ENCODE results near the gene GRIN2A.

GRIN2A gene

DNA sequence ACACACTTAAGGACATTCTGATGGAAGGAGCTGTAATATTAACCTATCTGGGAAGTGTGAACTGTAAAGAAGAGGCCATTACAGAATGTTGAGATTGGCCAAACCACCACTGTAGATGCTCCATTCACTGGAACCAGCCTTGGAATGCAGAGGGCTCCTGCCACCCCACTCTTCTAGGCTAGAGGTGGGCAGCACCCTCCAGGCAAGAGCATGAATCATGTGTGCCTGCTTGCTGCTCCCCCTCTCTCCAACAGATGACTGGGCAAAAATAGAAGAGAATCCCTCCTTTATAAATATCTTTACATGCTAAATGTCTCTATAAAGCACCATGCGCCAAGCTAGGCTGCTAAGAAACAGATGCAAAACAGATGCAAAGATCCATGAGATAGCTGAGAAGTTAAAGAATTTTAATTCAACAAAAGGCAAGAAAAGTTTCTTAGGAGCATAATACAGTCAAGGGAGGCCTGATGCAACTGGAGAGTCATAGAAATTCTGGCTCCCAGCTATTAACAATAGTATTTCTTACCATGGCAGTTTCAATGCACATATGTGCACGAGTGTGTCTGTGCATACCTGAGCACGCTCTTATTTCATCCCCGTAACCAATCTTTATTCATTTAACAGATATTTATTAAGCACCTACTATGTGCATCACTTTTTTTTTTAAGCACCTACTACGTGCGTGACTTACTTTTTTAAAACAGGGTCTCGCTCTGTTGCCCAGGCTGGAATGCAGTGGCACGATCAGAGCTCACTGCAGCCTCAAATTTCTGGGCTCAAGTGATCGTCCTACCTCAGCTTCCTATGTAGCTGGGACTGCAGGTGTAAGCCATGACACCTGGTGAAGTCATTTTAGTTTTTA, 53.6 kb downstream of the GRIN2A start:
- no peak for DNase-seq

DNA sequence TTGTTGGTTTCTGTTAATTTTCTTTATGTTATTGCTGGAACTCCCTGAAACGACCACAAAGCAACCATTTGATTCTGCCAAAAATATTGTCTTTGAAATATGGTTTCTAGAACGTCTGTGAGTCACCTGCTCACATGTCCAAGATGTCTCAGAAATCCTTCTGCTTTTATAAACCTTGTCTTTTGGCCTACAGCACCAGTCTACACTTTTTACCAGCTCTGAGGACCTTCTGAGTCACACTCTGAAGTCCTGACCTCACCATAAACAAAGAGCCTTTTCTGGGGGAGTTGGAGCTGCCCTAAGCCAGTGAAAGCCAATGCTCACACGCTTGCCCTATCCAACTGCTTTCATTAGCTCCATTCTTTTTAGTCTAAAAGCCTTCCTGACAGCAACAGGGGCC, 55.5 kb downstream of the GRIN2A start:
- no peak for DNase-seq

DNA sequence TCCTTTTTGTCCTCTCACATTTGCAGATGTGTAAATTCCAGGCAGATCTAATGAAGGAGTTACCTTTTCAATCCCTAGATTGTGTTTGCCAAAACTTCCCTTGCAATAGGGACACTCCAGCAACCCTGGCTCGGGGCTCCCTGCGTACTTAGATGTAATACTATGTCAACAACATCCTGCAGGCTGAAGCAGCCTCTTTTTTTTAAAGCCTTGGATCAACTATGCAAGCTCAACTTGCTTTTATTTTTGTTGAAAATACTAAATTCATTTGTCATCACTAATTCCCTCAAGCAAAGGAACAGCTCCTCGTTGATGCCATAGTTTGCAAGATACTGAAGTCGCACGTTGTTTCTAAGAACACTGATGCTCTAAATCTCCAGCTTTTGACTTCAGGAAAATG, 59.1 kb downstream of the GRIN2A start:
- DNase-seq: no peak

DNA sequence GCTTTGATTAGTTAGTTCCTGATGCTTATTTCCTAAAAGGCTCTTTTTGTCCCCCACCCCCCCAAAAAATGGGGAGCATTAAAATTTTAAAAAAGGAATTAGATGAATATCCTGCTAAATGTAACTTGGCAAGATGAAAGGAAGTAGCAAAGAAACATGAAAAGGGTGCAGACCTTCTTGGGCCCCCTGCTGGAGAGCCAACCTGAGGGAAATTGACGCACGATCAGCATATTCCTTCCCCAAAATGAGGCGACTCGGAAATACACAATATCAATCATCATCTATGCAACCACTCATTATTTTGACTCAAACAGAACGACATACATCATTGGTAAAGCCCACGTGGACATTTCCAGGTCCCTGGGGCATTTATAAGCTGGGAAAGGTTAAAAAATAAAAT, 59.7 kb downstream of the GRIN2A start:
- DNase-seq: no peak

DNA sequence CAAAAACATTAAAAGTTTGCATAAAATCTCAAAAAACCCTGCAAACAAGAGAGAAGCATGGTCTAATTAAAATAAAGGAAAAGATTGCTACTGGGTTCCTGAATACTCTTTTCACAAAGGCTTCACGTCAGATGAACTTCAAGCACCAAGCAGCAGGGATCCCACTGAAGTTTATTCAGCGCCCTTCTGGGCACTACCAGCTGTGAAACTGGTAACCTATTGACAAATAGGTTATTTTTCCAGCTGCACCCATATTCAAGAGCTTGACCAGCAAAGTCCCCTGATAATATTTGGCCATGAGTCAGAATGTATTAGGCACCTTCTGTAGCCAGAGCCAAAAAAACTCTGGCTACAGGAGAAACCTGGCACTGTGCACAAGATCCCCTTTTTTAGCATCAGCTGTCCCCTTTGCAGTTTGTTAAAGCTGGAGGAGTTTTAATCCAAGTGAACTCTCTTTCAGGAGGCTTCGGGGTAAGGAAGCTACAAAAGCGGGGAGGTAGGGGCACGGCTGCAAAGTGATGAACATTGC, 60.3 kb downstream of the GRIN2A start:
- no peak for DNase-seq

DNA sequence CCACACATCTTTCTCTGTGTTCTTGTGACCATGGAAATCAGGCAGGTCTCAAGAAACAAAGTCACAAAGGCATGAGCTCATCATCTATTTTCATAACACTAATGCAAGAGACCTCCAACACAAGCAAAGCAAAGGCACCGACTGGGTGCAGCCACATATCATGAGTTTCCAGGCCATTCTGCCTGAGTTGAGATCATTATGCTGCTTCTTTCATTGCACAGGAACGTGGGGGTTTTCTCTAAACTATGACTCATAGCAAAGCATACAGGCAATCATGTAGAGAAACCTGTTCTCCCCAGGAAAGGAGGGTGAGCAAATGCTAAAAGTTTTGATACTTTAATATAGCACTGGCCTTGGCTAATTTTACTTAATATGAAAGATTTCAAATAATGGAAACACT, 60.7 kb downstream of the GRIN2A start:
- no peak for DNase-seq

DNA sequence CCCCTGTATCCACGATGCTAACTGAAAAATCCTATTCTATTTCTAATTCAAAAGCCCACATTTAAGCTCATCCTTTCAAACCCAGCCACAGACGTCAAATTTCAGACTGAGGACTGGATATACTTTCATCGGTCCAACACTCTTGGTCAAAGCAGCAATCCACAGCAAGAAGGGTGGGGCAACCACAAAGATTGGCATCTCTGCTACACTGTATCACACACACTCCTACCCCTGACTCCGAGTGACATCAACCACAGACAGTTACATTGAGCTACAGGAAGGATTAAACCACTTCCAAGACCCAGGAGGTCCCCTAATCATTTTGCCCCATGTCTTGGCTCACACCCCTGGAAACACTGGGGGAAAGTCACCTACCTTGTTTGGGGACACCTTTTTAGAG, 61.3 kb downstream of the GRIN2A start:
- no peak for DNase-seq

DNA sequence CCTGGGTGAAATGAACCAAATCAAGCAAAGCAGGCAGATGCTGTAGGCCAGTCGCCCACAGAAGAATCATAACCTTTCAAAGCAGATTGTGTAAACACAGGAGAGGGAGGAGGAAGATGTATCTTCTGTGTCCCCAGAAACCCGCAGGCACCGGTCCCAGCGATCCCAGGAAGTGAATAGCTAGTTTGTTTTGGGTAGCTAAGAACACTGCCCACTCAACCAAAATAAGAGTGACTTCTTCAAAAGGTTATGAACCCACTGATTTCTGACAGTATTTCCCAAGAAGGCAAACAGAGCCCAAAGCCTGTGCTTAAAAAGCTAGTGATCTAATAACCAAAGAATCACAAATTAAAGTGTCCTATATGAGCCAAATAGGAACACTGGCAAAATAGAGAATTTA, 67.8 kb downstream of the GRIN2A start:
- DNase-seq: no peak

DNA sequence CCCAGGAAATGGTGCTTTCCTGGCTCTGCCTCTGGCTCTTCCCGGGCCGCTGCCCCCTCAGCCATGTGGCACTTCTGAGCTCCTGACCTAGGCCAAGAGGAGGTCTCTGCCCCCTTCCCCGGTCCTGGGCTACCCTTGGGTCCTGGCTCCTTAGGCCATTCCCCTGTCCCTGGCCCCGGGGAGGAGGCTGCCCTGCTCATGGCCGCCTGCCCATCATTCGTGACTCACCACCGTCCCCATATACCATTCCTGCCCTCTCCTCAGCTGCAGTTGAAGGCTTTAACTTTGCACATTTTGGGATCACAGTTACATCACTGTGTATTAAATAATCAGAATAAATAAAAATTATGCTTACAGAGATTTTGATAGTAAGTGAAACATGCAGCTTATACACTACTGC, 69.0 kb downstream of the GRIN2A start:
- DNase-seq: no peak

DNA sequence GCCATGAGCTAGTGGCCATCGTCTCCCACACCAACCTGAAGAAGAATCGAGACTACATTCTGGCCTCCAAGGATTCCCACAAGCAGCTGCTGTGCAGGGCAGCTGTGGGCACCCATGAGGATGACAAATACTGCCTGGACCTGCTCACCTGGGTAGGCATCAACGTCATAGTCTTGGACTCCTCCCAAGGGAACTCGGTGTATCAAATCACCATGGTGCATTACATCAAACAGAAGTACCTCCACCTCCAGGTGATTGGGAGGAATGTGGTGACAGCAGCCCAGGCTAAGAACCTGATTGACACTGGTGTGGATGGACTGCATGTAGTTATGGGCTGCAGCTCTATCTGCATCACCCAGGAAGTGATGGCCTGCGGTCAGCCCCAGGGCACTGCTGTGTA, 70.2 kb downstream of the GRIN2A start:
- DNase-seq: no peak

DNA sequence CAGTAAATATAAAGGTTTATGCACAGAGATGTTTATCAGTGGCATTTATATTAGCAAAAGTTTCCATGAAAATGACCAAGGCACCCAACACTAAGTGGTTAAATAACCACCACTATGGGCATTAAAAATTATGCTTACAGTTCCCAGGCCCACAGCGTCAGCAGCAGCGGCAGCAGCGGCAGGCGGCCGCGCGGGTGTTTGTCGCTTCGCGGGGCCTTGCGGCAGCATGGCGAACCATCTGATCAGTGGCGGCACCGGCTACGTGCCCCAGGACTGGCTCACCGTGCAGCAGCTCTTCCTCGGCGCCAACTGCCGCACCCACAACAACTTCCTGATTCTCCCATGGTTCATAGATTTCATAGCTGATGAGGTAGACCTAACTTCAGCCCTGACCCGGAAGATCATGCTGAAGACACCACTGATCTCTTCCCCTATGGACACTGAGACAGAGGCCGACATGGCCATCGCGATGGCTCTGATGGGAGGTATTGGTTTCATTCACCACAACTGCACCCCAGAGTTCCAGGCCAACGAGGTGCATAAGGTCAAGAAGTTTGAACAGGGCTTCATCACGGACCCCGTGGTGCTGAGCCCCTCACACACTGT, 71.0 kb downstream of the GRIN2A start:
- no peak for DNase-seq

DNA sequence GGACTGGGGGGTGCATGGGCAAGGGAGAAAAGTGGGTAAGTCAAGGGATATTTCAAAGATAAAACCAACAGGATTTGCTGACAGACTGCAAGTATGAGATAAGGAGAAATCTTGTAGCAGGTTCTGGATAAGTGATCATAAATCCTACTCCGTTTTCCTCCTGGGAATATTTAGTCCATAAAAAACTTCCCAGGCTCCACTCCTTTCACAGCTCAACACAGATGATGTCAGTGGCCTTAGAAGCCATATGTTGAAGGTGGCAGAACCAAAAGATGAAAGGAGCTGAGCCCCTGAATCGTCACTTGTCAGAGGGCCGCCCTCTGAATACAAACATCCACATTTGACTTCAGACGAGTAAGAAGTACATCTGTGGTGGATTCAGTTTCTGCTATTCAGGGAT, 71.7 kb downstream of the GRIN2A start:
- no peak for DNase-seq

DNA sequence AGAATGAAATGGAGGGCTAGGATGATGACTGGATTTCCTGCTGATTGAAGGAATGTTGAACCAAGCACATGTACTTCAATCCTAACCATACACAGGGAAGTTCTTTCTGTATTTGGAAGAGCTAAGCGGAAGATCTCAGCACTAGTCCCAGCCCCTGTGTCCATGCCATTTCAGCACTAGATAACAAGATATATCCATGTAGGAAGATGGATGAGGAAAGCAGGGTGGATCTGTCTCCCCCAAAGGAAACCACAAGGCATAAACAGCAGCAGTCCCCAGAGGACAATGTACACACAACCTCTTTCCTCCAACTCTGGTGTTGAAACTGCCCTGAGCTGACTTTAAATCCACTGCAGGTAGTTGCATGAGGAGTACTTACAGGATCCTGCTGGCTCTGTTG, 75.1 kb downstream of the GRIN2A start:
- no peak for DNase-seq

DNA sequence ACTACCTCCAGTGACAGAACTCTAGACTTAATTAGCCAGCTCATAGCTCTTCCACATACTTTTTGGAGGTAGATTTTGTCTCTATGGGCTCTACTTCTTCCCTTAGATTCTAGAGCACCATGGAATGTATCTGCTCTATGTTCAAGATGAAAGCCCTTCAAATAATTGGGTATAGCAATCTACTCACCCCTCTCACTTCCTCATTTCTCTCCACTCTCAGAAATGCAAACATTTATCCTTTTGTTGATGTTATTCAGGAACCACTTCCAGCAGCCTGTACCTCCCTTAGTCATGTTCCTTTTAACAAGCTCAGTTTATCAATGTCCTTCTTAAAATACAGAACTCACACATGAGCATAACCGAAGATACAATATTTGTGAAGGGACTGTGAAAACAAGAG, 78.5 kb downstream of the GRIN2A start:
- DNase-seq: no peak

DNA sequence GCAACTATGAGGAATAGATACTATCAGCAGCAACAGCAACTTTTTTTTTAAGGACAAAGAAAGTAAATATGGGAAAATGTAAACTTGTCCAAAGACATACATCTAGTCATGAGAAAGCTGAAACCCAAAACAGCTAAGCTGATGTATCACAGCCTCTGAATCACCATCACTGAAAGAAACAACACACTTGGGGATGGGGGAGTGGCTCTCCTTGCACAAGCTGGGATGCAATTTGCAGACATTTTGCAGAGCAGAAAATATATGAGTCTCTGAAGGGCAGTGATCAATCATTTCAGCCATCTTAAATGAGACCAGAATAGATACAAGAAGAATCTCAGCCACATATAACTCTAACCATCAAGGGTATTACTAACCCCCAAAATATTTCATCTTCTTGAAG, 79.1 kb downstream of the GRIN2A start:
- DNase-seq: no peak

DNA sequence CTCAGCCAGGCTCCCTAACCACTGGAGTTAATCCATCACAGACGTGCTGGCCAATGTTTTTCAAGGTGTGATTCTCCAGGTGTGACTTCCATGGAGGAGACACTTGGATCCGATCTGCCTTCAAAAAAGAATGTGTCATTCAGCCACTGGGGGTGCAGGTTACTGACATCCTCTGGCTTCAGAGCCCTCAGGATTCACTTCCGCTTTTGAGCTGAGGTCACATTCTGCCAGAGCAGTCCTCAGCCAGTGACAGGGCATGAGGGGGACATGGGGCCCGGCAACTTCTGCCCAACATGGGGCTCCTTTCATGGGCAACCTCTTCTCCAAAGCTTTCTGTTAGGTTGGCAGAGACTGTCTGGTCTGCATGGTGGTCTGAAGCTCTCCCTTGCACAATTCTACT, 81.4 kb downstream of the GRIN2A start:
- DNase-seq: no peak

DNA sequence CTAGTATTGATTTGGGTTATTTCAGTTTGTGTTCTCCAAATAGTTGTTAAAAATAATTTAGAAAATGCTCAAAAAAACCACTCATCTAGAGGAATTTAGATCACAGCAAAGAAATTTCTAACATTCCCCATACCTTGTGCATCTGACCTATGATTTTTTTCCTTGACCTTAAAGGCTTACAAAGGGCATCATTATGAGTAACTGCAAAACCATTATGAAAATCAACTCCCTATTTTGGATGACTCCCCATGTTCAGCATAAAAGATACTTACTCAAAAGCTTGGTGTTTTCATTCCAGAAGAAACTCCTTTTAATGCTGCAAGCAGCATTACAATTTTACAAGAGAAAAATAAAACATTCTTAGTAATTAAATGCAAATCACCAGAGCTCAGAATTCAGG, 83.2 kb downstream of the GRIN2A start:
- no peak for DNase-seq

DNA sequence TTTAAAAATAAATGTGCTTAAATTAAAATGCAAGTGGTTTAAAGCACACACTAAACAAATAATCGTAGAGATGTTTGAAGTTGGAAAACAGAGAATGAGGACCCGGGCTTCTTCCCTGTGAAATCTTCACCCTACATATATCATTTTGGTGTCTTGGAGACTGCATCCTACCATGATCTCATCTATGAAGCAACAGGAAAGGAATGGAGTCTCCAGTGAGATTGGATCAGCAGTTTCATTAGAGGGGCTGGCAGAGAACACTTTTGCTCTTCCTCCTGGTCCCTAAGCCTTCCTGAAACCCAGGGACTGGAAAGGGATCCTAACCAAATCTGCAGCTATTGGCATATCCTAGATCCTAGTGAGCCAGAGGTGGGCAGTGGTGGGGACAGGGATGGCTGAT, 85.0 kb downstream of the GRIN2A start:
- no peak for DNase-seq

DNA sequence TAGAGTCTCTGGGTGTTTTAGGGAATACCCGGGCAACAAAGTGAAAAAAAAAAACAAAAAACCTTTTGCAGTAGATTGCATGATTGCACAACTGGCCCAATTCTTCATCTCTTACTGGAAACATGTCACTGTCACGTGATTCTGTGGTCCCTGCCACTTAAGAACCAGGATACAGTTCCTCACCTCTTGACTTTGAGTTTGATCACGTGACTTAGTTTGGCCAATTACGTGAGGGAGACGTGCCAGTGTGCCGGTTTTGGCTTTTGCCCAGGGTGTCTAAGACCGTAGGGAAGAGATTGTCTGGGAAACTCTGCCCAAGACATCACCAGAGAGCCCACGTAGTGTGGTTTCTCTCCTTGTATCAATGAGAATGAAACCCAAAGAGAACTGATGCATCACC, 88.7 kb downstream of the GRIN2A start:
- no peak for DNase-seq

DNA sequence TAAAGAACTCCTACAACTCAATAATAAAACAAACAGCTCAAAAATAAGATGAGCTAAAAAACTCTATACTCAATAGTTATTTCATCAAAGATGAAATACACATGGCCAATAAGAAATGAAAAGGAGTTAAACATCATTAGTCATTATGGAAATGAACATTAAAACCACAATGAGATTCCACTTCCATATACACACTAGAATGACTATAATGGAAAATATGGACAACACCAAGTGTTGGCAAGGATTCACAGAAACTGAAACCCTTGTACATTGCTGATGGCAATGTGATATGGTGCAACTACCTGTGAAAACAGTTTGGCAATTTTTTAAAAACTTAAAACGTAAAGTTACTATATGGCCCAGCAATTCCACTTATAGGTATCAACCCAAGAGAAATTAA, 91.4 kb downstream of the GRIN2A start:
- DNase-seq: no peak

DNA sequence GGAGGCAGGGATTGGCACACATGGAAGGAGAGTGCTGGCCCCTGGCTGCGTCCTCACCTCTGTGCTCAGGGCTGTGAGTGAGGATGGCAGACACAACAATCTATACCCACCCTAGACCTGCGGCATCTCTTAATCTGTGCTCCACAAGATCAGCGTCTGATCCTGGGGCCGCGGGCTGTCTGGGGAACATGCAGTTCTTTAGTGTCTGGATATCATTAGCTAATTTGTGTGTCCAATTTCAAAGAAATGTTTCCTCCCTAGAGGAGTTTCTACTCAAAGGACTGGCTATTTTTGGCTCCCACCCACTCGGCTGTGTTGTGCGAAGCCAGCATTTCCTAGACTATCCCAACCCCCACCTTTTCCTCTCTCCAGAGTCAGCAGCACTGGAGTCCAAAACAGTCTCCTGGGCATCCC, 93.8 kb downstream of the GRIN2A start:
- no peak for DNase-seq

DNA sequence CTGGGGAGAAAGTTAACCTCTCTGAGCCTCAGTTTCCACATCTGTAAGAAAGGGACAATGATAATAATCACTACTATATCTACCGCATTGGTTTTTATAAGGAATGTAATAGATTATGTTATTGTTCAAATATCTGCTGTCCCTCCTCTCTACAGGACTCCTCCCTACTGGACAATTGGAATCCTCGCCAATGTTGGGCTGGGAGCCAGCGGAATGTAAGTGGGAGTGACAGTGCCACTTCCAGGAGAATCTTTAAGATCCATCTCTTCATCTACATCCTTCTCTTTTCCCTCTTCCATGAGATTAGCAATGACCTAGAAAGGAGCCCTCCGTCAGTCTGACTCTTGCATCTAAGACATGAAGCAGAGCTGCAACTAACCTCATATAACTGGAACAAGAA, 95.1 kb downstream of the GRIN2A start:
- DNase-seq: no peak

DNA sequence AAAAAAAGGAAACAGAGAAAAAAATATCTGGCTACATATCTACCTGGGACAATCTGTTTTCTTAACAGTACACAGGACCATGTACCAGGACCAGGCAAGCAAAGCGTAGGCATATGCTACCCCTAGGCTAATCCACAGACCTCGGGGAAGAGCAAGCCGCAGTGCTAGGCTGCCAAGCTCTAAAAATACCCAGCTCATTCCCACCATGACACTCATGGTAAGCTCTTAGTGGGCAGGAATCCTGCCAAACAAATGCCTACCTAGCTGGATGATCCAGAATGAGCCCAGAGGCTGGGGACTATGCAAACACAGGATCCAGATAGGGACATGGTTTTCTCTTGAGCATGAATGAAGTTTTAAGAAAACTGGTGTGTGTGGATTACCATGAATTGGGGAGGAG, 95.6 kb downstream of the GRIN2A start:
- no peak for DNase-seq

DNA sequence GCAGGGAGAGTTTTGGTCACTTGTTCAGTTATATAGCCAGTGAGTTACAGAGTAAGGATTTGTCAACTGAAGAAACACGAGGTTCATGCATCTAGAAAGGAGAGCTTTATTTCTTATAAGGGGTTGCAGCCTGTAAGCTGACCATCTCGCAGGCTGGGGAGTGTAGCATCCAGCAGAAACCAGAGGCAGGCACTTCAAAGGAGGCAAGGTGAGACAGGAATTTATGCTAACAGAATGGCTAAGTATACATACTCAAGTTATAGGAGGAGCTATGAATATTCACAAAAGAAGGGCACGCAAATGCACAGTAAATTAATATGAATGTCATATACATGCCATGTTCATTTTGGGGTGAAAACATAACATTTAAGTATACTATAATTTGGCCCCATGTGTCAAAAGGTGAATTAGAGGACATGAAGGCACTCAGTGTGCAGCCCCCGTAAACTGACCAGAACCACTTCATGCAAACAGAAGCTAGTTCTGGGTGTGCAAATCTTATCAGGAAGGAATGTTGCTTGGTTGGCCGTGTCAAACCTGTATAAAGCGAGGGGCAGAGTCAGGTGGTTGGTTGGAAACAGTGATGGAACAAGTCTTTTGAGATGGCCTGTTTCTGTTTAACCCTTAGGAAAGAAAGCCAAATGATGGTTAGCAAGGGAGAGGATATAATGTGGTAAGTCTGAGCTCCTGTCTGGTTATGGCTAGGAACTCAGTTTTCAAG, 97.0 kb downstream of the GRIN2A start:
- no peak for DNase-seq
